MCF 10A (cell line): ENCODE data around the gene SIAE. TPM values are rescaled to one million over a fixed set of nuclear protein-coding genes. Genes with fewer than 3 reads are reported as not detected.
A peak's percentile ranks its signal among the peaks of the same experiment; 100 is the strongest.

Experiments
- BruUV-seq: library from RNA; stranded (reverse); fragments of 400-500 nt; replicated peaks from 2 replicates; lab custom pipeline; 2021; lab: Mats Ljungman, UMichigan
- CTCF ChIA-PET: fragments of 300-600 bp; sonication (Branson Sonifier 250); formaldehyde crosslinking; extraction: SDS; loops from one replicate; lab custom pipeline; 2021; ENCODE audit warnings: antibody characterized with exemption, inconsistent platforms; lab: Yijun Ruan, JAX
- POLR2A ChIA-PET: fragments of 300-600, 350-650 bp; sonication (Branson Sonifier 250); formaldehyde crosslinking; extraction: SDS; loops from one replicate; lab custom pipeline; 2020; ENCODE audit warnings: antibody characterized with exemption, inconsistent platforms; lab: Yijun Ruan, JAX
- DNase-seq: peaks from one replicate; pipeline ENCODE4 v3.0.0-alpha.2; 2018; ENCODE audit not compliant: unreplicated experiment
- H3K27ac Mint-ChIP-seq: one replicate; pipeline ENCODE4 v1.8.0; 2022; ENCODE audit warnings: mild to moderate bottlenecking, low read depth, mixed read lengths; ENCODE audit not compliant: unreplicated experiment
- H3K27me3 Mint-ChIP-seq: one replicate; pipeline ENCODE4 v1.8.0; 2022; ENCODE audit warnings: mixed read lengths; ENCODE audit not compliant: insufficient read depth, unreplicated experiment
- H3K36me3 Mint-ChIP-seq: one replicate; pipeline ENCODE4 v1.8.0; 2022; ENCODE audit warnings: mild to moderate bottlenecking, moderate library complexity, mixed read lengths; ENCODE audit not compliant: insufficient read depth, unreplicated experiment
- H3K4me1 Mint-ChIP-seq: one replicate; pipeline ENCODE4 v1.8.0; 2022; ENCODE audit warnings: mixed read lengths; ENCODE audit not compliant: insufficient read depth, unreplicated experiment
- H3K4me3 Mint-ChIP-seq: one replicate; pipeline ENCODE4 v1.8.0; 2022; ENCODE audit warnings: mild to moderate bottlenecking, moderate library complexity, mixed read lengths; ENCODE audit not compliant: unreplicated experiment
- H3K9me3 Mint-ChIP-seq: one replicate; pipeline ENCODE4 v1.8.0; 2022; ENCODE audit warnings: mixed read lengths; ENCODE audit not compliant: unreplicated experiment
- intact Hi-C: fragments of 100-400 bp; cut with micrococcal nuclease; formaldehyde crosslinking; loops from 2 replicates; pipeline ENCODE4 v1.14.1; 2022
- total RNA-seq: library from RNA; stranded (reverse); gene quantifications from 2 replicates; pipeline ENCODE4 v1.2.3, GENCODE V29; 2022
- TF ChIP-seq, protein P1 (sequence below): fragments of 200-600 bp; IDR thresholded peaks from one replicate; pipeline ENCODE4 v1.8.0; 2022; ENCODE audit warnings: antibody characterized with exemption, mild to moderate bottlenecking; ENCODE audit not compliant: unreplicated experiment

SIAE gene
- total RNA-seq, 1 experiment from 2014 or later, result 21.7 TPM

DNA sequence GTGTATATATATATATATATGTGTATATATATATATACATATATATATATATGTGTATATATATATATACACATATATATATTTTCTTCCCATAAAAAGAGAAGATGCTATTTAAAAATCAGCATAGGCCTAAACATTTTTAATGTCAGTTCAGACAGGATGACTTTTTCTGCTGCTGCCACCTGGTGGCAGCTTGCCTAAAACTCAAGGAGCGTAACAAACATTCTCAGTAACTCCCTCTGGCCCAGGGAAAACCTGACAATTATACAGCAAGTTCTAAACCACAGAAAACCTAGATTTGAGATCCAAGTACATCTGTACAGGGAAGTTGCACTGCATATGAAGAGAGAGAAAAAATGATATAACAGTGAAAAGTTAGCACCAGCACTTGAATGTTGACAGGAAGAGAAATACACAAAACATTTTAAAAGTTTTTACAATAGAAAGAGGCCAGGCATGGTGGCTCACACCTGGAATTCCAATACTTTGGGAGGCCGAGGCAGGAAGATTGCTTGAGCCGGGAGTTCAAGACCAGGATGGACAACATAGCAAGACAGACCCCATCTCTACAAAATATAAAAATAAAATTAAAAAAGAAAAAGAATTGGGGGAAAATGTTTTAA, 87.2 kb downstream of the SIAE start:
- H3K9me3 Mint-ChIP-seq, result no peaks in the 10 kb centered on the region
- no peaks in the 10 kb centered on the region for H3K4me1 Mint-ChIP-seq
- CTCF ChIA-PET, result interaction anchor here (0.6 to 6.2 kb wide), 19 partner anchors 9 to 517 kb away, joined by 3 to 87 read pairs (median 5); partner anchors contain the start of genes OR8B4 and TBRG1
- TF ChIP-seq, protein P1, sequence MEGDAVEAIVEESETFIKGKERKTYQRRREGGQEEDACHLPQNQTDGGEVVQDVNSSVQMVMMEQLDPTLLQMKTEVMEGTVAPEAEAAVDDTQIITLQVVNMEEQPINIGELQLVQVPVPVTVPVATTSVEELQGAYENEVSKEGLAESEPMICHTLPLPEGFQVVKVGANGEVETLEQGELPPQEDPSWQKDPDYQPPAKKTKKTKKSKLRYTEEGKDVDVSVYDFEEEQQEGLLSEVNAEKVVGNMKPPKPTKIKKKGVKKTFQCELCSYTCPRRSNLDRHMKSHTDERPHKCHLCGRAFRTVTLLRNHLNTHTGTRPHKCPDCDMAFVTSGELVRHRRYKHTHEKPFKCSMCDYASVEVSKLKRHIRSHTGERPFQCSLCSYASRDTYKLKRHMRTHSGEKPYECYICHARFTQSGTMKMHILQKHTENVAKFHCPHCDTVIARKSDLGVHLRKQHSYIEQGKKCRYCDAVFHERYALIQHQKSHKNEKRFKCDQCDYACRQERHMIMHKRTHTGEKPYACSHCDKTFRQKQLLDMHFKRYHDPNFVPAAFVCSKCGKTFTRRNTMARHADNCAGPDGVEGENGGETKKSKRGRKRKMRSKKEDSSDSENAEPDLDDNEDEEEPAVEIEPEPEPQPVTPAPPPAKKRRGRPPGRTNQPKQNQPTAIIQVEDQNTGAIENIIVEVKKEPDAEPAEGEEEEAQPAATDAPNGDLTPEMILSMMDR, result peak; percentile 52
- intact Hi-C loops, result loop anchor here (1.0 to 10.0 kb wide), 2 partner anchors 171 to 522 kb away; no protein-coding TSS in a partner anchor
- H3K27ac Mint-ChIP-seq, result no peak overlapping the region
- H3K27me3 Mint-ChIP-seq, result peaks cover 87% of the 10 kb centered on the region
- DNase-seq, result peak; percentile 74
- no peaks in the 10 kb centered on the region for H3K36me3 Mint-ChIP-seq
- no peak overlapping the region for H3K4me3 Mint-ChIP-seq
- POLR2A ChIA-PET, result no interaction called here
- BruUV-seq, result no TSS peak

DNA sequence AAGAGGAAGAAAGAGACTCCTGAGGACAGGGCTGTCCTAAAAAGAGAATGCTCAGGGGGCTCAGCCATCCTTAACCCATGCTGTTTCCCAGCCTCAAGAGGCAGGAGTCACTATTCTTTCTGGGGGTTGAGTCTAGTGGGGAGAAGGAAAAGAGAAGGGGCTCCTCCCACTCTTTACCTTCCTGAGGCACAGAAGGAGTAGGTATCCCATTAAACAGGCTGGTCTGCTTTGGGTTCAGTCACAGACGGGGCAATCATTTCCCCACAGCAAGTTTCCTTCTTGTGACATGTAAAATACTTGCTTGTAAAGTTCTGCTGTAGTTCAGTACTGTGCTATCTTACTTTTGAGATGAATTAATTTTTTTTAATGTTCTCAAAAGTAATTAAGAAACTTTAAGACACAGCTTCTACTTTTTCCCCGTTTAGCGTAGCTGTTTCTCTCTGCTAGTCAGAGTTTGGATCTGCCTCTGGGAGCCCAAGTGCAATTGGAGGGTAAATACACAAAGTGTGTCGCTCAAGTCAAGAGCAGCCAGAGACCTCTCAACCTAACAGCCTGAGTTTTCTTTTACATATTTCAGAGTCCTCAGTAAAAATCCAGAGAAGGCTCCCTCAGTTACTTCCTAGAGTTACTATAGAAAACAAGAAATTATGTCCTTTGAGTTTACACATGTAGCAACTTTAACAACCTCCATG, 88.7 kb downstream of the SIAE start:
- peaks cover 76% of the 10 kb centered on the region for H3K27me3 Mint-ChIP-seq
- TF ChIP-seq, protein P1, result no peak
- CTCF ChIA-PET, result interaction anchor here (0.6 to 6.2 kb wide), 20 partner anchors 8 to 1620 kb away, joined by 3 to 87 read pairs (median 5); partner anchors contain the start of gene OR8B4
- intact Hi-C loops, result loop anchor here (10.0 kb wide), 1 partner anchor 520 kb away; no protein-coding TSS in a partner anchor
- BruUV-seq, result no TSS peak
- no peaks in the 10 kb centered on the region for H3K36me3 Mint-ChIP-seq
- no peak overlapping the region for H3K4me3 Mint-ChIP-seq
- no peaks in the 10 kb centered on the region for H3K9me3 Mint-ChIP-seq
- no peak overlapping the region for H3K27ac Mint-ChIP-seq
- H3K4me1 Mint-ChIP-seq, result no peaks in the 10 kb centered on the region
- DNase-seq, result no peak
- POLR2A ChIA-PET, result no interaction called here

DNA sequence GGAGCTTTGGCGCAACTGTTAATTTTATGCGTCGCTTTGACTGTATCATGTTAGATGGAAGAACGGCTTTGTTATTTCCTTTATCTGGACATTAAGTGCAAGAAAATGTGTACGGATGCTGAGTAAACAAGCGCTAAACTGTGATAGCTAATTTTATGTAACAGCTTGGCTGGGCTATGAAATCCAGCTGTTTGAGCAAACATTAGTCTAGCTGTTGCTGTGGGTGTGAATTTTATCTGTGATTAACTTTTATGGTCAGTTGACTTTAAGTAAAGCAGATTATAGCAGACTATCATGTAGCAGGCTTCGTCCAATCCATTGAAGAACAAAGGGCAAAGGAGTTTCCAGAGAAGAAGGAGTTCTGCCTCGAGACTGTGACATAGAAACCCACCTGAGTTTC, 89.8 kb downstream of the SIAE start:
- H3K4me3 Mint-ChIP-seq, result no peak overlapping the region
- H3K36me3 Mint-ChIP-seq, result no peaks in the 10 kb centered on the region
- POLR2A ChIA-PET, result no interaction called here
- CTCF ChIA-PET, result interaction anchor here (0.5 to 6.2 kb wide), 6 partner anchors 11 to 182 kb away, joined by 3 to 87 read pairs (median 4); no protein-coding TSS in a partner anchor
- BruUV-seq, result no TSS peak
- TF ChIP-seq, protein P1, result no peak
- peaks cover 70% of the 10 kb centered on the region for H3K27me3 Mint-ChIP-seq
- no peaks in the 10 kb centered on the region for H3K4me1 Mint-ChIP-seq
- no peaks in the 10 kb centered on the region for H3K9me3 Mint-ChIP-seq
- no peak overlapping the region for H3K27ac Mint-ChIP-seq
- no peak for DNase-seq
- intact Hi-C loops, result loop anchor here (10.0 kb wide), 1 partner anchor 519 kb away; no protein-coding TSS in a partner anchor

Other genes starting within 250 kb of the SIAE start
- not detected in 2 replicates for gene OR8B4, start 248.9 kb downstream of the SIAE start, total RNA-seq
- not detected in 2 replicates for gene OR8B8, start 228.0 kb downstream of the SIAE start, total RNA-seq
- not detected in 2 replicates for gene OR8B12, start 130.1 kb downstream of the SIAE start, total RNA-seq
- not detected in 2 replicates for gene OR8A1, start 103.7 kb downstream of the SIAE start, total RNA-seq
- not detected in 2 replicates for gene PANX3, start 62.3 kb downstream of the SIAE start, total RNA-seq
- 46.9 and 54.0 TPM in 2 replicates for gene TBRG1, start 50.9 kb downstream of the SIAE start, total RNA-seq
- 12.0 and 18.1 TPM in 2 replicates for gene SPA17, start 165 bp upstream of the SIAE start, total RNA-seq
- 1.4 TPM in 1 of 2 replicates, not detected in the other for gene NRGN, start 66.2 kb upstream of the SIAE start, total RNA-seq
- not detected in 2 replicates for gene VSIG2, start 78.5 kb upstream of the SIAE start, total RNA-seq
- gene ESAM, start 88.6 kb upstream of the SIAE start, total RNA-seq, result 0.19 and 0.93 TPM in 2 replicates
- 14.2 and 15.3 TPM in 2 replicates for gene MSANTD2, start 126.7 kb upstream of the SIAE start, total RNA-seq
- gene ROBO3, start 191.7 kb upstream of the SIAE start, total RNA-seq, result 104 and 117 TPM in 2 replicates
- gene ROBO4, start 224.1 kb upstream of the SIAE start, total RNA-seq, result 10.6 and 14.2 TPM in 2 replicates
- not detected in 2 replicates for gene HEPN1, start 245.5 kb upstream of the SIAE start, total RNA-seq